ENCODE data around the gene MAP7D2. TPM values are rescaled to one million over a fixed set of nuclear protein-coding genes. Genes with fewer than 3 reads are reported as not detected.

Gene MAP7D2
- total RNA-seq, 1 experiment from 2014 or later = 0.15 TPM

GRCh38 chrX:20053537-20053936 is 63.2 kb downstream of the MAP7D2 start:
- Histone ChIP-seq H3K27ac (ENCODE audit: low read depth, low read length) (no peak overlapping the region), H4K20me1 (ENCODE audit: insufficient read depth) (no peaks in the 10 kb centered on the region), H3K27me3 (ENCODE audit: insufficient read depth, low read length) (no peaks in the 10 kb centered on the region), H2AFZ (ENCODE audit: low read depth, low read length, poor library complexity, severe bottlenecking) (no peak overlapping the region), H3K9ac (ENCODE audit: low read length) (no peak overlapping the region), H3K36me3 (ENCODE audit: control insufficient read depth in 1 of 2, insufficient read depth in 2 of 2, low read length in 2 of 2) (no peaks in the 10 kb centered on the region), H3K4me3 (replicated peaks in 1 of 2; ENCODE audit: low read depth in 1 of 2, low read length in 2 of 2) (no peak overlapping the region), H3K4me2 (ENCODE audit: low read length) (no peak overlapping the region), H3K4me1 (ENCODE audit: control insufficient read depth in 1 of 2, insufficient read depth in 2 of 2, low read length in 2 of 2) (no peaks in the 10 kb centered on the region), H3K9me2 (ENCODE audit: insufficient read depth) (no peaks in the 10 kb centered on the region), H3K9me3 (ENCODE audit: control insufficient read depth in 1 of 2, insufficient read depth in 1 of 2, low read depth in 1 of 2, low read length in 2 of 2) (no peaks in the 10 kb centered on the region), H3K79me2 (ENCODE audit: insufficient read depth, low read length) (no peaks in the 10 kb centered on the region)
- intact Hi-C loops (cut with micrococcal nuclease) = no loop called here
- ATAC-seq (no peak), DNase-seq (ENCODE audit: low read depth, low spot score) (no peak)
- no TSS peak for BruUV-seq (replicated peaks)
- TF ChIP-seq SP1 (IDR thresholded peaks at IDR 0.05; ENCODE audit: low read depth) (no peak), SRF (IDR thresholded peaks at IDR 0.05; ENCODE audit: low read depth) (no peak), CTCF (IDR thresholded peaks at IDR 0.05 in 2 of 3, conservative IDR thresholded peaks at IDR 0.05 in 1 of 3; ENCODE audit: borderline replicate concordance in 1 of 3, insufficient read depth in 1 of 3, low read depth in 2 of 3, low read length in 2 of 3) (no peak), CBX3 (IDR thresholded peaks at IDR 0.05; ENCODE audit: low read depth) (no peak), FOSL1 (IDR thresholded peaks at IDR 0.05; ENCODE audit: low read depth) (no peak), POLR2AphosphoS5 (IDR thresholded peaks at IDR 0.05; ENCODE audit: low read depth, low read length) (no peak), JUND (IDR thresholded peaks at IDR 0.05) (no peak), SIN3A (IDR thresholded peaks at IDR 0.05; ENCODE audit: low read depth) (no peak), ZBTB33 (IDR thresholded peaks at IDR 0.05; ENCODE audit: extremely low read depth, insufficient replicate concordance, low read length) (no peak), MAX (IDR thresholded peaks at IDR 0.05) (no peak), ZNF274 (IDR thresholded peaks at IDR 0.05; ENCODE audit: low read depth, low read length) (no peak), ZFX (IDR thresholded peaks at IDR 0.05) (no peak), ATF3 (IDR thresholded peaks at IDR 0.05) (no peak), TCF7L2 (IDR thresholded peaks at IDR 0.05; ENCODE audit: borderline replicate concordance, extremely low read depth, insufficient read depth, insufficient read length) (no peak), YY1 (IDR thresholded peaks at IDR 0.05; ENCODE audit: extremely low read depth, insufficient replicate concordance, low read depth, low read length) (no peak), CEBPB (IDR thresholded peaks at IDR 0.05; ENCODE audit: low read depth) (no peak), REST (IDR thresholded peaks at IDR 0.05; ENCODE audit: low read depth) (no peak), EZH2 (IDR thresholded peaks at IDR 0.05) (no peak)
- CTCF ChIA-PET = no interaction called here
- POLR2A ChIA-PET = no interaction called here
- RAD21 ChIA-PET (ENCODE audit: low non-redundant PET in 1 of 2, low total read pairs in 2 of 2, uncharacterized antibody in 2 of 2, unreplicated experiment in 2 of 2) = no interaction called here

Data from HCT116 (cell line).